Body of pancreas (tissue), 4 donors: Measurements from ENCODE around the gene MAD1L1.

Experiments used
- CTCF ChIP-seq, 7 experiments: fragments of 450-650 bp in 4 of 7; fragments of 200-600 bp in 3 of 7; sonication (generic) in 3 of 7; IDR thresholded peaks; one replicate each; pipeline ENCODE4 v1.5.1; 2016 to 2019; ENCODE audit warnings: antibody characterized with exemption in 7 of 7
- POLR2A ChIP-seq, 3 donors: fragments of 450-650 bp; IDR thresholded peaks; one replicate each; pipeline ENCODE4 v1.6.1; 2016; ENCODE audit warnings: antibody characterized with exemption in 3 of 3, mild to moderate bottlenecking in 2 of 3

GRCh38 chr7:2280424-2280823, 47.7 kb upstream of the MAD1L1 start:
- TF ChIP-seq CTCF (IDR thresholded peaks at IDR 0.05) = no peak
- TF ChIP-seq POLR2A (IDR thresholded peaks at IDR 0.05) = no peak
